OCI-LY3 (cell line): ENCODE measurements around the gene IGSF3.
A peak's percentile ranks its signal among the peaks of the same experiment; 100 is the strongest.
"Not testable (repeated sequence)": the region's sequence is repeated elsewhere in the genome, so short reads cannot be mapped to it uniquely, and the experiment has no call there.

ENCODE experiments used
- H2AFZ ChIP-seq: fragments of 200-600, 300-600 bp; shearing (Covaris generic); 2 replicates; pipeline ENCODE4 v1.6.0; 2014; ENCODE audit warnings: antibody characterized with exemption, low read depth, low read length
- H3K27ac ChIP-seq: fragments of 200-600, 300-600 bp; sonication (generic); 2 replicates; pipeline ENCODE4 v1.5.1; 2014; ENCODE audit warnings: mild to moderate bottlenecking, low read length, moderate library complexity, mixed read lengths
- H3K27me3 ChIP-seq: fragments of 200-600, 300-600 bp; sonication (generic); 2 replicates; pipeline ENCODE4 v1.6.1; 2014; ENCODE audit warnings: low read depth, low read length, mixed read lengths
- H3K36me3 ChIP-seq: fragments of 200-600, 300-600 bp; sonication (generic); replicated peaks from 2 replicates; pipeline ENCODE3; 2014; ENCODE audit warnings: low read depth, low read length, mixed read lengths
- H3K4me1 ChIP-seq: fragments of 300-600, 200-600 bp; sonication (generic); 2 replicates; pipeline ENCODE4 v1.6.1; 2014; ENCODE audit warnings: low read length, mixed read lengths
- H3K4me2 ChIP-seq: fragments of 200-600, 300-600 bp; sonication (generic); 2 replicates; pipeline ENCODE4 v1.6.1; 2014; ENCODE audit warnings: low read length, mixed read lengths
- H3K4me3 ChIP-seq: fragments of 300-600, 200-600 bp; sonication (generic); 2 replicates; pipeline ENCODE4 v1.5.1; 2014; ENCODE audit warnings: antibody characterized with exemption, mild to moderate bottlenecking, low read length, moderate library complexity
- H3K79me2 ChIP-seq: fragments of 300-600, 200-600 bp; shearing (Covaris generic); 2 replicates; pipeline ENCODE4 v1.6.1; 2014; ENCODE audit warnings: mild to moderate bottlenecking, low read length, mixed read lengths
- H3K9ac ChIP-seq: fragments of 300-600, 200-600 bp; shearing (Covaris generic); 2 replicates; pipeline ENCODE4 v1.6.0; 2014; ENCODE audit warnings: mild to moderate bottlenecking, low read length, moderate library complexity
- H3K9me3 ChIP-seq: fragments of 200-600, 300-600 bp; shearing (Covaris generic); 2 replicates; pipeline ENCODE4 v1.6.1; 2014; ENCODE audit warnings: low read length, mixed read lengths; ENCODE audit not compliant: insufficient read depth
- H4K20me1 ChIP-seq: fragments of 200-600, 300-600 bp; sonication (generic); 2 replicates; pipeline ENCODE4 v1.6.1; 2016; ENCODE audit warnings: low read length, mixed read lengths; ENCODE audit not compliant: insufficient read depth

IGSF3 gene

GRCh38 chr1:116619106-116619505 lies 48.4 kb downstream of the IGSF3 start:
- not testable (repeated sequence) for H3K36me3 ChIP-seq, H3K9me3 ChIP-seq, H3K79me2 ChIP-seq, H3K27ac ChIP-seq, H3K4me3 ChIP-seq, H2AFZ ChIP-seq, H3K4me1 ChIP-seq, H3K27me3 ChIP-seq, H3K4me2 ChIP-seq, H3K9ac ChIP-seq, H4K20me1 ChIP-seq

GRCh38 chr1:116617808-116618207 lies 49.7 kb downstream of the IGSF3 start:
- H3K4me2 ChIP-seq = not testable (repeated sequence)

GRCh38 chr1:116613825-116614224 lies 53.7 kb downstream of the IGSF3 start:
- not testable (repeated sequence) for H3K4me2 ChIP-seq, H3K27me3 ChIP-seq, H4K20me1 ChIP-seq, H3K4me3 ChIP-seq, H2AFZ ChIP-seq, H3K9ac ChIP-seq, H3K27ac ChIP-seq, H3K9me3 ChIP-seq, H3K79me2 ChIP-seq, H3K36me3 ChIP-seq
- peaks cover 31% of the 10 kb centered on the region for H3K4me1 ChIP-seq

More at GRCh38 chr1:116617808-116618207, 49.7 kb downstream of the IGSF3 start:
- not testable (repeated sequence) for H3K27me3 ChIP-seq, H3K9me3 ChIP-seq, H3K79me2 ChIP-seq, H2AFZ ChIP-seq, H4K20me1 ChIP-seq, H3K27ac ChIP-seq, H3K4me3 ChIP-seq, H3K9ac ChIP-seq, H3K4me1 ChIP-seq, H3K36me3 ChIP-seq

- not testable (repeated sequence) for H3K4me3 ChIP-seq, H3K27me3 ChIP-seq, H3K9me3 ChIP-seq, H3K79me2 ChIP-seq, H2AFZ ChIP-seq, H3K36me3 ChIP-seq, H4K20me1 ChIP-seq
- Histone ChIP-seq H3K9ac (peak overlapping the region; percentile 27; the same call in 1 of the 2 replicates), H3K4me1 (peaks cover 44% of the 10 kb centered on the region), H3K4me2 (0 out of 2 replicates have a peak overlapping the region, but pooled peaks have one; percentile 17), H3K27ac (peak overlapping the region; percentile 92)
Measured at GRCh38 chr1:116609801-116610371, 57.6 kb downstream of the IGSF3 start.

GRCh38 chr1:116608841-116609240 lies 58.7 kb downstream of the IGSF3 start:
- H3K4me3 ChIP-seq, H3K36me3 ChIP-seq, H2AFZ ChIP-seq, H4K20me1 ChIP-seq, H3K79me2 ChIP-seq, H3K9me3 ChIP-seq, H3K27me3 ChIP-seq: not testable (repeated sequence)
- peak overlapping the region; percentile 92 for H3K27ac ChIP-seq
- peaks cover 44% of the 10 kb centered on the region for H3K4me1 ChIP-seq
- H3K4me2 ChIP-seq = peak overlapping the region; percentile 36; the same call in 1 of the 2 replicates
- H3K9ac ChIP-seq = peak overlapping the region; percentile 73; the same call in 1 of the 2 replicates

- H3K36me3 ChIP-seq, H3K9me3 ChIP-seq, H2AFZ ChIP-seq, H3K4me3 ChIP-seq, H3K27me3 ChIP-seq, H4K20me1 ChIP-seq, H3K79me2 ChIP-seq: not testable (repeated sequence)
- peaks cover 44% of the 10 kb centered on the region for H3K4me1 ChIP-seq
- peak overlapping the region; percentile 92 for H3K27ac ChIP-seq
- H3K9ac ChIP-seq = peak overlapping the region; percentile 73; the same call in 1 of the 2 replicates
- H3K4me2 ChIP-seq = peak overlapping the region; percentile 36
Measured at GRCh38 chr1:116608151-116608550, 59.4 kb downstream of the IGSF3 start.

GRCh38 chr1:116607463-116607862 lies 60.1 kb downstream of the IGSF3 start:
- H3K9ac ChIP-seq = peak overlapping the region; percentile 73; the same call in 1 of the 2 replicates
- not testable (repeated sequence) for H3K79me2 ChIP-seq, H2AFZ ChIP-seq, H4K20me1 ChIP-seq, H3K27me3 ChIP-seq, H3K4me3 ChIP-seq, H3K36me3 ChIP-seq, H3K9me3 ChIP-seq
- H3K27ac ChIP-seq = peak overlapping the region; percentile 92
- peak overlapping the region; percentile 24; the same call in 1 of the 2 replicates for H3K4me2 ChIP-seq
- H3K4me1 ChIP-seq = peaks cover 47% of the 10 kb centered on the region

GRCh38 chr1:116606067-116606466 lies 61.5 kb downstream of the IGSF3 start:
- H3K4me3 ChIP-seq, H3K9ac ChIP-seq, H3K9me3 ChIP-seq, H2AFZ ChIP-seq, H3K27me3 ChIP-seq, H3K27ac ChIP-seq, H3K36me3 ChIP-seq, H3K79me2 ChIP-seq, H4K20me1 ChIP-seq, H3K4me2 ChIP-seq: not testable (repeated sequence)
- H3K4me1 ChIP-seq = peaks cover 48% of the 10 kb centered on the region
